ENCODE measurements around the gene NRIP2.

NRIP2 gene

DNA sequence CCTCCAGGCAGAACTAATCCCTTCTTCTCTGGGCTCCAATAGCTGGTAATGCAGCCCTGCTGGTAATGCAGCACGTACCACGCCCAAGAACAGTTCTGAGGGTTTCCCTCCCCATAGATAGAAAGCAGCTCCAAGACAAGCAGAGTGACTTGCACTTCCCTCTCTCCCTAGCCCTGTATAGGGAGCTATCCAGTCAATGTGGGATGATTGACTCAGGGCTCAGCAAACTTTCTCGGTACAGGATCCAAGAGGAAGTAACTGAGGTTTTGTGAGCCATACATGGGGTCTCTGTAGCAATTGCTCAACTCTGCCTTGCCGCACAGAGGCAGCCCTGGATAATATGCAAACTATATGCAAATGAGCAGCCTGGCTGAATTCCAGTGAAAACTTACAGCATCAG, 55.6 kb downstream of the NRIP2 start:
- DNase-seq (ENCODE audit: low read depth), result no peak
- TF ChIP-seq, protein P1, sequence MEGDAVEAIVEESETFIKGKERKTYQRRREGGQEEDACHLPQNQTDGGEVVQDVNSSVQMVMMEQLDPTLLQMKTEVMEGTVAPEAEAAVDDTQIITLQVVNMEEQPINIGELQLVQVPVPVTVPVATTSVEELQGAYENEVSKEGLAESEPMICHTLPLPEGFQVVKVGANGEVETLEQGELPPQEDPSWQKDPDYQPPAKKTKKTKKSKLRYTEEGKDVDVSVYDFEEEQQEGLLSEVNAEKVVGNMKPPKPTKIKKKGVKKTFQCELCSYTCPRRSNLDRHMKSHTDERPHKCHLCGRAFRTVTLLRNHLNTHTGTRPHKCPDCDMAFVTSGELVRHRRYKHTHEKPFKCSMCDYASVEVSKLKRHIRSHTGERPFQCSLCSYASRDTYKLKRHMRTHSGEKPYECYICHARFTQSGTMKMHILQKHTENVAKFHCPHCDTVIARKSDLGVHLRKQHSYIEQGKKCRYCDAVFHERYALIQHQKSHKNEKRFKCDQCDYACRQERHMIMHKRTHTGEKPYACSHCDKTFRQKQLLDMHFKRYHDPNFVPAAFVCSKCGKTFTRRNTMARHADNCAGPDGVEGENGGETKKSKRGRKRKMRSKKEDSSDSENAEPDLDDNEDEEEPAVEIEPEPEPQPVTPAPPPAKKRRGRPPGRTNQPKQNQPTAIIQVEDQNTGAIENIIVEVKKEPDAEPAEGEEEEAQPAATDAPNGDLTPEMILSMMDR (conservative IDR thresholded peaks at IDR 0.05; ENCODE audit: control insufficient read depth, insufficient read depth, low read depth, low read length), result no peak
- H3K4me3 ChIP-seq (ENCODE audit: control insufficient read depth, low read depth, low read length), result no peak overlapping the region

DNA sequence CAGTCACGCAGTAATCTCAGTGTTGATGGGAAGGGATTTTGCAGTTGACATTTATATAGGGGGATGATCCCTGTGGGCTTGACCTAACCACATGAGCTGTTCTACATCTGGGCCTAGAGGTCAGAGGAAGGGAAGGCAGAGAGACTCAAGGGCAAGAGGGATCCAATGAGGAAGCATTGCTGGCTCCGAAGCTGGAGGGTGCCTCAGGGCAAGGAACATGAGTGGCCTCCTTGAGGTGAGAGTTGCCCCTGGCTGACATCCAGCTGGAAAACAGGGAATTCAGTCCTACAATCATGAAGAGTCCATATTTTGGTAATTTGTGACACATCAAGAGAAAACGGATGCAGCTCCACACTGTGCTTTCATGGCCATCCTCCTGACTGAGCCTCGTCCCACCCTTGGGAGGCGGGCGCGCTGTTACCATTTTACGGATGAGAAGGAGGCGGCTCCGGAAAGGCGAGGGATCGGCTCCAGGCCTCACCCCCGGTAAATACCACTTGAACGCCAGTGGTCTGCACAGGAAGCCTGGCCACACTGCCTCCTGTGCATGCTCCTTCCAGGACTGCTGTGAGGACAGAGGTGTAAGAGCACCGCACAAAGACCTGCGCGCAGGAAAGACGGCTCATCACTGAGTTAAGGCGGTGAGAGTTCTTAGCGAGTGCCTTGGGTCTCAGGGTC, 58.6 kb downstream of the NRIP2 start:
- TF ChIP-seq, protein P1 (conservative IDR thresholded peaks at IDR 0.05; ENCODE audit: control insufficient read depth, insufficient read depth, low read depth, low read length), result no peak
- no peak for DNase-seq (ENCODE audit: low read depth)
- no peak overlapping the region for H3K4me3 ChIP-seq (ENCODE audit: control insufficient read depth, low read depth, low read length)

DNA sequence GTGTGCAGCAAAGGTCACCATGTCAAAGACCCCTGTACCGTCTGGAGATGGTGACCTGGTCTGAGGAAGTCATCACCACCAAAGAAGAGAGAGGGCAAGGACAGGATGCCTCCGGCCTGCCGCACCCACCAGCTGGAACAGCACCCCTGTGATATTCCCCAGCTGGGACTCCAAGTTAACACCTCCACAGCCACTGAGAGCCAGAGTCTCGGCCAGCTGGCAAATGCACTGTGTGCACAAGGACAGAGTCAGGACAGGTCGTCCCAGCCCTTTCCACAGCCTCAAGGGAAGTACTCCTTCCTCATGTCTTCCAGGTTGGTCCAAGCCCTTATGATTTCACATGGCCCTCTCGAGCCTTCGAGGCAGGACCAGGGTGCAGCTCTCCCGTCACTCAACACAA, 59.4 kb downstream of the NRIP2 start:
- no peak for DNase-seq (ENCODE audit: low read depth)
- TF ChIP-seq, protein P1 (conservative IDR thresholded peaks at IDR 0.05; ENCODE audit: control insufficient read depth, insufficient read depth, low read depth, low read length), result no peak

More for the DNA sequence above, 59.4 kb downstream of the NRIP2 start:
- H3K4me3 ChIP-seq (ENCODE audit: control insufficient read depth, low read depth, low read length), result no peak overlapping the region
